Inferior parietal cortex (tissue), 1 donor: ENCODE data around the gene SLC9A3.
"Not testable (repeated sequence)": the region's sequence is repeated elsewhere in the genome, so short reads cannot be mapped to it uniquely, and the experiment has no call there.

Source experiments
- DNase-seq: peaks from one replicate; pipeline ENCODE4 v3.0.0-alpha.2; 2016; ENCODE audit errors: extremely low spot score

The SLC9A3 gene

DNA sequence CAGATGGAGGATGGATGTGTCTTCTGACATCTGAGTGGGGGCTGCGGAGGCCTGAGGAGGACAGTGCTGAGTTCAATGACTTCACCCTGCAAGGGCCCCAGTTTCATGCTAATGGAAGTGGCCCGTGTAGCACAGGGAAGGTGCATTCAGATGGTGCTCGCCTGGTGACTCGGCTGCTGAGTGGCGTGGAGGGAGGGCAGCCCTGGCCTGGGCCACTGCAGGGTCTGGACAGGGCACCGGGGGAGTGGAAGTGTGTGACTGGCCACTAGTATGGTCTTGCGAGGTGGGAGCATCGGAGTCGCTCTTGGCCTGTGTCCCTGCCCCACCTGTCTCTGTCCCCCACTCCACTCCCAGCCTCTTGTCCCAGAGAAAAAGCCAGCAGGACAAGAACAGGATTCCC is 1.7 kb upstream of the SLC9A3 start:
- no peak for DNase-seq

DNA sequence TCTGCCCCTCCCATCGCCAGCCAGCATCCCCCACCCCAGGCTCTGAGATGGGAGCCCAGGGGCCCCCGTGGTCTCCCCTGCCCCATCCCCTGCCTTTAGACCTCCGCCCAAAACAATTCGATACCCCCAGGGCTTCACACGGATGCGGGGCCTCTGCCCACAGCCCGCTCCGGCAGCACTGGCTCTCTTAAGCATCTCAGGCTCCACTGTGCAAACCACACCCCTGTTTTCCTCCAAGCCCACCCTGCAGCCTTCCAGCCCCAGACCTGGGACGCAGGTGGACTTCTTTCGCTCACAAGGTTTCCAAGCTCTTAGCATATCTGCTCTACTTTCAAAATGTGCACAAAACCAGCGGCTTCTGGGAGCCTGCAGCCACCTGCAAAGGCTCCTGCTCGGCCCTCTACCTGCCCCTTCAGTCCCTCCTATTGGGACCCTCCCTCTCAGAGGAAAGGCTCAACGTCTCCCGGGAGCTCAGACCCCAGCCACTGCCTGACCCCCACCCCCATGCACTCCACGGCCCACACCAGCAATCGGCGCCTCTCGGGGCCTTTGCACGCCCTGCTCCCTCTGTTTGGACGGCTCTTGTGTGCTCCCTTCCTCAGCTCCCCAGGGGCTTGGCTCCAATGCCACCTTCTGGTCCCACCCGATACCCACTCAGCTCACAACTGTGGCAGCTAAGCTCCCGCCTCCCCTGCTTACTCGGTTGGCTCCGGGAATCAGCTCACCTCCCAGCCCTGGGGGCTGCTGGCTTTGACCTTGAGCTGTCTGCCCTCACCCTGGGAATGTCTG is 918 bp upstream of the SLC9A3 start:
- no peak for DNase-seq

DNA sequence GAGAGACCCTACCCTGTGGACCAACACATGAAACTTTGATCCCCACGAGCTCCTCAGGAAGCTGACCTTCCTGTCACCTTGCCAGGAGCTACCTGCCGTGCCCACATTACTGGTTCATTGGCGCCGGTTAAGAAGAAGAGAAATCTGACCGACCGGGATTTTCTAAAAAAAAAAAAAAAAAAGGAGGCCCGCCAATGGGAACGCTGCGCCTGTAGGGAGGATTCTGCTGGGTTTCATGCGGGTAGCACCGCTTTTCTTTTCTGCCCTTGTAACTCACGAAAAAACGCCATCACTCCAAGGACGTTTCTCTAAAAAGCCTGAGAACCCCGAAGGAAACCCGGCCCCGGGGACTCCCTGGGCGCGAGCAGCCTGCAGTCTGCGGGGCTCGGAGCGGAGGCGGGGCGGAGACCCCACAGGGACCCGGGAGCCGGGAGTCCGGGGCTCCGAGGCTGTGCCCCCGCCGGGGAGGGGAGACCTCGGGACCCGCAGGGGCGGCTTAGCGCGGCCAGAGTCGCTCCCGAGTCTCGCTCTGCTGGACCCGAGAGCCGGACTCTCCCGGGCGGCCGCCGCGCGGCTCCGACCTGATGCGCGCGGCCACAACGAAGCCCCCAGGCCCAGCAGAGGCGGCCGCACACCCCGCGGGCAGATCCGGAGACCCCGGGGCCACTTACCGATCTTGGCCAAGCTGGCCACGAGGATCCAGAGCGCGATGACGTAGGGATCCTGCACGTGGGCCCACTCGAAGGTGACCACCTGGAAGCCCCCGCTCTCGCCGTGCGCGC is 617 bp downstream of the SLC9A3 start:
- no peak for DNase-seq

DNA sequence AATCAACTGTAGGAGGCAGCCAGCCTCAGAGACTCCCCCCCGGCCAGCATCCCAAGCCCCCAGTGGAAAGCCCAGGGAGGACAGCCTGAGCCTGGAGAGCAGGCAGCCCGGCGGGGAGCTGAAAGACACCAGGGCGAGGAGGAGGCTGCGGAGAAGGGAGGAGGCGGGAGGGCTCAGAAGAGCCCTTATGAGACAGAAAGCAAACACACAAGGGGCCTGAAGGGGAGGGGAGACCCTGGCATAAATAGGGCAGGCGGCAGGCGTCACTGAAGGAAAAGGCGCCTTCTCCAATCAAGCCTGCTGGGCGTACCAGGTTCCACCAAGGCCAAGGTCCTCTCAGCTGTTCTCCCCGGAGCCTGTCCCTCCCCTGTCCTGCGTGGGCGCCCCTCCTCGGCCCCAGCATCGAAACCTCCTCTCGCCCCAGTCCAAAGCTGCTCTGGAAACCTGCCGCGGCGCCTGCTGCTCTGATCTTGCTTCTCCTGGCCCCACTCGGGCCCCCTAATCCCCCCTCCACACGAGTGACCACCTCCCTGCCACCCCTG is 1.3 kb downstream of the SLC9A3 start:
- DNase-seq = no peak

DNA sequence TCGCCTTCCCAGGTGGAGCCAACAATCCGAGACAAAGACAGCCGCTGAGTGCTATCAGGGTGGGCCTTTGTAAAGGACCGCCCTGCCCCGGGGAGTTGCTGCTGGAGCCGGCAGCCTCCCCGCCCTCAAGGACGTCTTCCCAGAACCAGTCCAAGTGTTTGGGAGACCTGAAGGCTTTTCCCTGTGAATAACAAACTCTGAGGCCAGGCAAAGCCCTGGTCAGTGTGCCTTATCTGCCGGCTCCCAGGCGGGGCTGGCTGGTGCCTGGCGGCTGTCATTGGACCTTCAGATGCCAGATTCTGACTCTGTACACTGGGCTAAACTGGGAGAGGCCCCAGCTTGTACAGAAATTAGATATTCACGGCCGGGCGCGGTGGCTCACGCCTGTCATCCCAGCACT is 2.1 kb downstream of the SLC9A3 start:
- no peak for DNase-seq

DNA sequence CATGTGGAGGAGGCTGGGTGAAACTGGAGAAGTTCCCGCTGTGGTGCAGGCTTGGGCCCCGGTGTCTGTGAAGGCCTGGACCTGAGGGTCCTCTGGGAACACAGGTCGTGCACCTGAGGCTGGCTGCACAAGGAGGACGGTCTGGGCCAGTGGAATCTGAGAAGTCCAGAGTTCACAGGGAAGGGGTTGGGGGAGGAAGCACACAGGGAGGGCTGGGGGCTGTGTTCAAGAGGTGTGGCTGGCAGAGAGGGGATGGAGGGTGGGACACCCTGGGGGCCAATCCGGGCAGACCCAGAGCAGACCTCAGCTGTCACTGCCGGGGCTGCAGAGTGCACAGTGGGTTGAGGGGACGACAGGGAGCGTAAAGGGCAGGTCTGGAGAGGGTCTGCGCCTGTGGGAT is 2.6 kb downstream of the SLC9A3 start:
- DNase-seq = no peak

DNA sequence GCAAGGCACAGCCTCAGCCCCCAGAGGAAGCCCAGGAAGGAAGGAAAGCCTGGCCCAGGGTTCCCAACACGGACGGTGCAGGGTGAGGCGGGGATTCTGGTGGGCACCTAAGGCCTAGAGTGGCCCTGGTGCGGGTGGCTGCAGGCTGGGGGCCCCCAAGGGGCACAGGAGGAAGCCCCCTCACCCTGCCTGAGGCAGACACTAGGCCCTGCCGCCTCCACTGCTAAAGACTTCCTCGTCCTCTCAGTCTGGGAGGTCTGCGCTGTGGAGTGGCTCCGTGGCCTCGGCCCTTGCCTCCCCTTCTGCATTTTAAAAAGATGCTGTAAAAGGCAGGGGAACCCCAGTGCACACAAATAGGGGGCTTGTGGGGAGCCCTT is 3.4 kb downstream of the SLC9A3 start:
- DNase-seq = no peak

DNA sequence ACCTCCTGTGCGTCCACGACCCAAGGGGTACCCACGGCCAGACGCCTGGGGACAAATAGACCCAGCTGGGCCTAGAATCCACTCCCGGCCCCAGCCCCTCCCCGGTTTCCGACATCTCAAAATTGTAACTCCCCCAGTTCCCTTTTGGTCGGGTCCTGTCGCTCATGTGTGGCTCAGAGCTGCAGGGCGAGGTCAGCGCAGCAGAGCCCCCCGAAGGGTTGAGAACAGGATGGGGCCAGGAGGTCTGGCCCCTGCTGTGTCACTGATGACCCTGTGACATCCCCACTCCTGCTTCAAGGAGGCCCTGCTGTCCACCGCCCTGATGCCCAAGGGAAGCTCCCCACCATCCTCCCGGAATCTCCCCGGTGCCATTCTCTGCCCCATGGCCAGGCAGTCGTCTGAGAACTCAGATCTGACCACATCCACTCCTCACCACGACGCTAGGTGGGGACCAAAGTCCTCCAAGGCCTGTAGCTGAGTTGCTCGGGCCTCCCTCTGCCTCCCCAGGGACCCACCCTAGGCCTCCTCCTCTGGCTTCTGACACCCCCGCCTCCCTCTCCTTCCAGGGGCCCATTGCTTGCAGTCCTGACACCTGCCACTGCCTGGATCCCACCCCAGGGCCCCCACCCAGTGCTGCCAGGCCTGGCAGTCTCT is 3.9 kb downstream of the SLC9A3 start:
- DNase-seq = no peak

DNA sequence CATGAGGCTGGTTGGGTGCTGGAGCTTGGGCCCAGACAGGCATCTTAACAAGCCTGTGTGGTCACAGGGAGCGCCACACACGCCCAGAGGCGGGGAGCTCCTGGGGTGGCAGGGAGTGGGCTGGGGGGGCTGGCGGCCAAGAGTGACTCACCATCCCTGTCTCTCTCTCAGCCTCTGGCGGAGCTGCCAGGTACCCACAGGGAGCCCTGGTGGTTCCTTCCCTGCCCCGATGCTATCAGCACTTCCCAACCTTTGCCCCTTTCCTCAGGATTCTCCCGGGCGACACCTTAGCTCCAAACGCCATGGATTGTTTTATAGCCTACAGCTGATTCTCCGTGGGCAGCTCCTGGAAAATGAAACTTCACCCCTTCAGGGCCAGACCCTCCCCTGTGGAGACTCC is 5.5 kb downstream of the SLC9A3 start:
- no peak for DNase-seq

DNA sequence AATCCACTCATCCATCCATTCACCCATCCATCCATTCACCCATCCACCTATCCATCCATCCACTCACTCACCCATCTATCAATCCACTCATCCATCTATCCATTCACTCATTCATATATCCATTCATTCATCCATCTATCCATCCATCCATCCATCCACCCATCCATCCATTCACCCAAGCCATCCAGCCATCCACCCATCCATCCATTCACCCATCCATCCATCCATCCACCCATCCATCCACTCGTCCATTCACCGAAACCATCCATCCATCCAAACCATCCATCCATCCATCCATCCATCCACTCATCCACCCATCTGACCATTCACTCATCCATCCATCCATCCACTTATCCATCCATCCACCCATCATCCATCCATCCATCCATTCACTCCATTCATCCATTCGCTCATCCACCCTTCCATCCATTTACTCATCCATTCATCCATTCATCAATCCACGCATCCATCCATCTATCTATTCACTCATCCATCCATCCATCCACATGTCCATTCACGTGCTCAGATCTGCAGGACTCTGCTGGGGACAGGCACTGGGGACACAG is 6.6 kb downstream of the SLC9A3 start:
- no peak for DNase-seq

DNA sequence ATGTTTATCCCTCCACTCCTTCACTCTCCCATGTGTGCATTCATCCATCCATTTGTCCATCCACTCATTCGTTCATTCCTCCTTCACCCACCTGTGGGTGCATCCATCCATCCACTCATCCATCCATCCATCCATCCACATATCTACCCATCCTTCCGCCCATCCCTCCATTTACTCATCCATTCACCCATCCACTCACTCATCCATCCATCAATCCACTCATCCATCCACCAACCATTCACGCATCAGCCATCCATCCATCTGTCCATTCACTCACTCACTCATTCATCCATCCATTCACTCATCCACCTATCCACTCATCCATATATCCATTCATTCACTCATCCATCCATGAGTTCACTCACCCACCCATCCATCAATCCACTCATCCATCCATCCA is 7.3 kb downstream of the SLC9A3 start:
- no peak for DNase-seq

DNA sequence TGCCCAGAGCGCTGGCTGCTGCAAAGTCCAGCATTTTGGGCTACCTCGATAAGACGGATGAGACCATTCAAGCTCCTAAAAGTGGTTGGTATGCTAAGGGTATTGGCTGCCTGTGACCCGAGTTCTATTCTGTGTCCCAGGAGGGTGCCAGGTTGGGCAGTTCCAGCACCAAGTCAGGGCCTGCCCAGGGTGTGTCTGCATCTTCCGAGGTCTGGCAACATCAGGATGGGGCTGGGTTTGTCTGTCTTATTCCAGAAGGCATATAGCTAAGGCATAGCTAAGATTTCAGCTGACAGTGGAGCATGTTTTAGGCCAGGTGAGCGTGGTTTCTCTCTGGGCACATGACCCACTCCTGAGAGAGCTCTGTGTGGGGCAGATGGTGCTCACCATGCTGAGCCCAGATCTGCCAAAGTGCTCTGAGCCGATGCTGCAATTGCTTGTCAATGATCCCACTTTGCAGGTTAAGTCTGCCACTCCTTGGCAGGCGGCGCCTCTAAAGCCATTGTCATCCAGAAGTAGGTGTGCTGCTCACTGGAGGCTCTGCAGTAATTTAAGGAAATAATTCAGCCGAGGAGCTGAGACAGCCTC is 7.8 kb downstream of the SLC9A3 start:
- DNase-seq = no peak

DNA sequence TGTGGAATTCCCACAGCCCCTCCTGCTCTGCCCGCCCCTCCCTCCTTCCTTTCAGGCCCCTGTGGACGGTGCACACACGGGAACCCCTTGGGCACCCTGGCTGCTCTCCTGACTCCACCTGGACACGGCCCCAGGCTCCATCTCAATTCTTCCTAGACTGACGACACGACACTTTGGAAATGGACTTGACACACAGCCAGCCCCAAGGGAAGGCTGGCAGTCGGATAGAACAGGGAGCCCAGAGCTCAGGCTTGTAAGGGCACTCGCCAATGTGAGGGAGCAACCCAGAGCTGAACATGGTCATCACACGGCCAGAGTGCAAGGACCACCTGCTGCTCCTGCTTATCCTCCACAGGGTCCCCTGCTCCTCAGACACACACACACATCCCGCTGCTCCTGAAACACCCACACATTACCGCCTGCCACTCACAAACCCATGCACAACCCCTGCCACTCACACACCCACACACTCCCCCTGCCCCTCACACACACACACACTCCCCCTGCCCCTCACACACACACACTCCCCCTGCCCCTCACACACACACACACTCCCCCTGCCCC is 8.9 kb downstream of the SLC9A3 start:
- DNase-seq = no peak

DNA sequence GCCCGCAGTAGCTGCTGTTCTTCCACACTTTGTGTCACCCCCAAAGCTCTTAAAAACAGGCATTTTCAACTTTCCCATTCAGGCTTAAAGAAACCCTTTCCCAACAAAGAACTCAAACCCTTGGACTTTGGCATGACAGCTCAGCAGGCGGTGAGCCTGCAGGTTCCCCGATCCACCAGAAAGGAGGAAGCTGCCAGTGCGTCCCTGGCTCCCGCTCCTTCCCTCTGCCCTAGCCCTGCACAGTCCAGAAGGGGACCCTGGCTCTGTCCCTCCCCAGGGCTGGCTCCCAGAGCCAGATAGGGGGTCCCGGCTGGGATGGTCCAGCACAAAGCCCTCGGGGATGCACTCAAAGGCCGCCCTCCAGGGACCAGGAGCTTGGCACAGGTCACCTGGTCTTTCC is 9.6 kb downstream of the SLC9A3 start:
- no peak for DNase-seq

DNA sequence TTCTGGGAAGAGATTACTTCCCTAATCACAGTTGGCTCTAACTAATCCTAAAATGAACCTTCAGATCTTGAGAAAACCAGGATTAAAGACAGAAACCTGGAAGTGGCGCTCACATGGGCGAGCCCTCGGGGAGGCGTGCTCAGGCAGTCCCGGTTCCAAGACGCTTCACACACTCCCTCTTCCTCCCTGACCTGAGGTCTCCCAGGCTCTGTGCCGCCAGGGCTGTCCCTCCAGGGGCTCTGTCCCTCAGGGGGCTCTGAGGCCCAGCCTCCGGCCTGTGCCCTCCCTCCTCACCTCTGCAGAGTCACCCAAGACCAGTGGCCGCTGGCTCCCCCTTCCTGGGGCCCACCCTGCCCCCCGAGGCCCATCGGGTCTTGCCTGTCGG is 10.2 kb downstream of the SLC9A3 start:
- no peak for DNase-seq

DNA sequence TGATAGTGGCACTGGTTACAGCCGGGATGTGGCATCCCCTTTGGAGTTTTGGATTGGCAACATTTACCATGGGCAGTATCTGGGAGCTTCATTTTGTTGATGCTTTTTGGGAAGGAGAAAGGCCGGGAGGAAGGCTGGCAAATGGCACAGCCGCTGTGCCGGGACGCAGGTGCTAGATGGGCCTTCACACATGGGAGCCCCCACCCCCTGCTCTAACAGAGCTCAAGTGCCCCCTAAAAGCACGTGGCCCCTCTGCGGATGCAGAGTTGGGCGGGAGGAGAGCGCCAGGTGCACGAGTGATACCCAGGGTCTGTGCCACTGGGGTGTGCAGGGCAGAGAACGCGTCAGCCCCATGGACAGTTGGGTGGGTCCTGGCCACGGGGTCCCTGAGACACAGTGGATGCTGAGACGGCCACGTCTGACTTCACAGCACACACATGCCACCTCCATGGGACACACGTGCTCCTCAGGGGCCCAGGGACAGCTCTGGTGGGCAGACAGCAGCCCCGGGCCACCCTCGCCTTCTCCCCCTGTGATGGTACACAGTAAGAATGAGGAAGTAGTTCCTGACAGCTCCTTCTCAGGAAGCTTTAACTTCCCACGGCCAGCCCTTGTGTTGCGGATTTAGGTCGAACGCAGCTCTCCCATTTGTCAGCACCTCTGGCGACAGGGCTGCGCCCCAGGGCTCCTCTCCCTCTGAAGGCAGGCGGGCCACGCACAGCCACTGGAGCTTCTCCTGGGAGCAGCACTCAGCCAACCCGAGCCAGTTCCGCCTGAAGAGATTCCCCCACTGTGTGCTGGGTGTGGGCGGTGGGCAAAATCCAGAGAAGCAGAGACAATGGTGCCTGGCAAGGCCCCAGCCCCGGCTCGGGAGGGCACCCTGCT is 10.8 kb downstream of the SLC9A3 start:
- DNase-seq = no peak

DNA sequence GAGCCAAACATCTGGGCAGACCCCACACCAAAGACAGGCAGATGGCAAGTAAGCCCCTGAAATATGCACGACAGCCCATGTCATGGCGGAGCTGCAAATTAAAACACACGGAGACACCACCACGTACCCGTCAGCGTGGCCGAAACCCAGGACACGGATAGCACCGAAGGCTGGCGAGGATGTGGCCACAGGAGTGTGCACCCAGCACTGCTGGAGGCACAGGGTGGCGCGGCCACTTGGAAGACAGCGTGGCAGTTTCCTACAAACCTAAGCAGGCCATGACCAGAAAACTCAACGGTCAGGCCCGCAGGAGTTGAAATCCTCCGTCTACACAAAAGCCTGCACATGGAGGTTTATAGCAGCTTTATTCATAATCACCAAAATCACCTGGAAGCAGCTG is 12.8 kb downstream of the SLC9A3 start:
- DNase-seq = no peak

DNA sequence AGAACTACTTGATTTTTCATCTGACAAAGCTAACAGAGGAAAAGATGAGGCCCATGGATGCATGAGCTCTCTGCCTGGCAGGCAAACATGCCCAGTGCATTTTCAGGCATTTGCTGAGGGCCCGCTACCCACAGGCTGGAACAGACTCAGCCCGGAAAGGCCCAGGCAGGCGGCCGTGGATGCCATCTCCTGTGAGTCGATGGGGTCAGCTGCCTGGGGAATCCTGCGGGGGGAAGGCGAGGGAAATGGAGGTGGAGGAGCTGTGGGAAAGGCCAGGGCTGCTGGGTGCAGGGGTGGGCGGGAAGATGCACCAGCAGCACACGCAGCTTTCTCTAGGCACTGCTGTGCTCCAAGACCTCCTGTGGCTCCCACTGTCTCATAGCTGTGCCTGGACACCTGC is 13.7 kb downstream of the SLC9A3 start:
- no peak for DNase-seq

DNA sequence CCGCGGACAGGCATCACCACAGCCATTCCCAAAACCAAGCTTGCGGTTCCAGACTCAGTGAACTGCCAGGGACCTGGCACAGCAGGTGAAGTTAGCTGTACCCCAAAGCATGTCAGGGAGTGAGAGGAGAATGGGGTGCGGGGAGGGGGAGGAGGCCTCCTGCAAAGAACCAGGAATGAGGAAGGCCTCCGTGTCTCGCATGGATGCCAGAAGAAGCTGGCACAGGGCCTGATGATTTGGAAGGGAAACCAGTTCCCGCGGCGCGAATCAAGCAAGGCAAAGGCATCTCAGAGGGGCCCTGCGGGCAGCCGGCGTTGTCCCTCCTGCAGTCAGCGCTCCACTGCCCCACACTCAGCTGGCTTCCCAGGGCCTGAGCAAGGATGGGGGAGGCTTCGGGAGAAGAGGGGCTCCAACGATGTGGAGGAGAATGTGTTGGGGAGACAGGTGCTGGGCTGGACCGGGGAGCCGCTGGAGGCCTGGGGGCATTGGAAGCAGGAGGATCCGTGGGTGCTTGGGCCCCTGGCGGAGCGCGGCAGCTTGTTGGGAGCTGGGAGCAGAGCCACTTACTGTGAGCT is 14.6 kb downstream of the SLC9A3 start:
- no peak for DNase-seq

DNA sequence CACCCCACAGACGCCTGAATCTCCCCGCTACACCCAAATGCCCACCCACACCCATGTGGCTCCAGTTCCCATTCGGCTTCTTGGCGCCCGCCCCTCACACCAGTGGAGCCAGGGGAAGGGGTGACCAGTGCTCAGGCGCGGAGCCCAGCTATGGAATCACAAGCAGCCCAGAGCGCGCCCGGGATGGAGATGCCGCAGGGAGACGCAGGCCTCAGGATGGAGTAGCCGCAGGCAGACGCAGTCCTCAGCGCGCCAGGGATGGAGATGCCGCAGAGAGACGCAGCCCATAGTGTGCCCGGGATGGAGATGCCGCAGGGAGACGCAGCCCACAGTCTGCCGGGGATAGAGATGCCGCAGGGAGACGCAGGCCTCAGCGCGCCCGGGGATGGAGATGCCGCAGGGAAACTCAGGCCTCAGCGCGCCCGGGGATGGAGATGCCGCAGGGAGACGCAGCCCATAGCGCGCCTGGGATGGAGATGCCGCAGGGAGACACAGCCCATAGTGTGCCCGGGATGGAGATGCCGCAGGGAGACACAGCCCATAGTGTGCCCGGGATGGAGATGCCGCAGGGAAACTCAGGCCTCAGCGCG is 16.2 kb downstream of the SLC9A3 start:
- not testable (repeated sequence) for DNase-seq
